GM06990 (cell line): ENCODE data around the gene ANAPC2.

Source experiments
- DNase-seq: peaks from one replicate; pipeline ENCODE4 v3.0.0-alpha.2; 2011; ENCODE audit not compliant: insufficient read length; ENCODE audit errors: extremely low read depth
- H3K27me3 ChIP-seq: replicated peaks from 2 replicates; pipeline ENCODE4 v1.6.0; 2011; ENCODE audit warnings: low read length; ENCODE audit not compliant: control insufficient read depth, insufficient read depth
- H3K36me3 ChIP-seq: 2 replicates; pipeline ENCODE4 v1.5.1; 2011; ENCODE audit warnings: low read length; ENCODE audit not compliant: control insufficient read depth, insufficient read depth
- H3K4me3 ChIP-seq: replicated peaks from 2 replicates; pipeline ENCODE4 v1.5.1; 2011; ENCODE audit warnings: low read depth, mild to moderate bottlenecking, control low read depth, low read length
- CTCF ChIP-seq: IDR thresholded peaks from 2 replicates; pipeline ENCODE4 v1.5.1; 2011; ENCODE audit warnings: low read length, control low read depth, mild to moderate bottlenecking, inconsistent platforms; ENCODE audit not compliant: insufficient read depth, poor library complexity, severe bottlenecking

The ANAPC2 gene

GRCh38 chr9:137187386-137187785 is 974 bp downstream of the ANAPC2 start:
- H3K36me3 ChIP-seq = peaks cover 36% of the 10 kb centered on the region
- no peaks in the 10 kb centered on the region for H3K27me3 ChIP-seq
- H3K4me3 ChIP-seq = peak overlapping the region; percentile 96
- TF ChIP-seq CTCF = no peak
- DNase-seq = no peak

- no peaks in the 10 kb centered on the region for H3K27me3 ChIP-seq
- no peak for TF ChIP-seq CTCF
- no peak overlapping the region for H3K4me3 ChIP-seq
- H3K36me3 ChIP-seq = peaks cover 35% of the 10 kb centered on the region
- no peak for DNase-seq
Measured at GRCh38 chr9:137186385-137186784, 2.0 kb downstream of the ANAPC2 start.

GRCh38 chr9:137185921-137186320 is 2.4 kb downstream of the ANAPC2 start:
- Histone ChIP-seq H3K27me3 (no peaks in the 10 kb centered on the region), H3K36me3 (peaks cover 37% of the 10 kb centered on the region), H3K4me3 (no peak overlapping the region)
- TF ChIP-seq CTCF = no peak
- no peak for DNase-seq

GRCh38 chr9:137184881-137185660 is 3.3 kb downstream of the ANAPC2 start:
- H3K27me3 ChIP-seq = no peaks in the 10 kb centered on the region
- H3K4me3 ChIP-seq = no peak overlapping the region
- no peak for TF ChIP-seq CTCF
- DNase-seq = no peak
- peaks cover 35% of the 10 kb centered on the region for H3K36me3 ChIP-seq

GRCh38 chr9:137183980-137184595 is 4.3 kb downstream of the ANAPC2 start:
- DNase-seq = no peak
- Histone ChIP-seq H3K36me3 (peaks cover 41% of the 10 kb centered on the region), H3K4me3 (no peak overlapping the region), H3K27me3 (no peaks in the 10 kb centered on the region)
- TF ChIP-seq CTCF = no peak

GRCh38 chr9:137182836-137183235 is 5.5 kb downstream of the ANAPC2 start:
- H3K4me3 ChIP-seq = no peak overlapping the region
- DNase-seq = no peak
- no peaks in the 10 kb centered on the region for H3K27me3 ChIP-seq
- TF ChIP-seq CTCF = no peak
- peaks cover 43% of the 10 kb centered on the region for H3K36me3 ChIP-seq
